Endodermal cell (in vitro differentiated cells): ENCODE data around the gene HTR1D. TPM values are rescaled to one million over a fixed set of nuclear protein-coding genes. Genes with fewer than 3 reads are reported as not detected.

ENCODE experiments used
- DNase-seq: peaks from one replicate; pipeline ENCODE4 v3.0.0-alpha.2; 2017
- H3K27ac ChIP-seq: 2 replicates; pipeline ENCODE4 v1.5.1; 2013; ENCODE audit warnings: mild to moderate bottlenecking, low read depth, low read length, moderate library complexity
- H3K27me3 ChIP-seq: 2 replicates; pipeline ENCODE4 v1.6.1; 2013; ENCODE audit warnings: mild to moderate bottlenecking, low read length, moderate library complexity; ENCODE audit not compliant: insufficient read depth, control insufficient read depth, poor library complexity, severe bottlenecking
- H3K36me3 ChIP-seq: 2 replicates; pipeline ENCODE4 v1.7.0; 2013; ENCODE audit warnings: mild to moderate bottlenecking, low read length, moderate library complexity; ENCODE audit not compliant: control insufficient read depth, insufficient read depth
- H3K4me1 ChIP-seq: one replicate; pipeline ENCODE4 v1.7.0; 2013; ENCODE audit warnings: low read length; ENCODE audit not compliant: control insufficient read depth, insufficient read depth
- H3K4me3 ChIP-seq: 2 replicates; pipeline ENCODE4 v1.5.1; 2013; ENCODE audit warnings: mild to moderate bottlenecking, low read length, moderate library complexity
- H3K9ac ChIP-seq: 2 replicates; pipeline ENCODE4 v1.6.1; 2013; ENCODE audit warnings: mild to moderate bottlenecking, low read length, moderate library complexity; ENCODE audit not compliant: poor library complexity, severe bottlenecking; ENCODE audit errors: extremely low read depth
- H3K9me3 ChIP-seq: 2 replicates; pipeline ENCODE4 v1.6.1; 2013; ENCODE audit warnings: mild to moderate bottlenecking, low read length, moderate library complexity; ENCODE audit not compliant: control insufficient read depth
- H3K27ac Mint-ChIP-seq: 2 replicates; pipeline ENCODE4 v1.8.0; 2020; ENCODE audit warnings: mixed read lengths
- H3K27me3 Mint-ChIP-seq: 2 replicates; pipeline ENCODE4 v1.8.0; 2021; ENCODE audit warnings: mild to moderate bottlenecking, mixed read lengths; ENCODE audit not compliant: insufficient read depth
- H3K36me3 Mint-ChIP-seq: 2 replicates; pipeline ENCODE4 v1.8.0; 2020; ENCODE audit warnings: low read depth, mixed read lengths
- H3K4me1 Mint-ChIP-seq: 2 replicates; pipeline ENCODE4 v1.8.0; 2020; ENCODE audit warnings: mixed read lengths
- H3K4me3 Mint-ChIP-seq: 2 replicates; pipeline ENCODE4 v1.8.0; 2020; ENCODE audit warnings: mild to moderate bottlenecking, moderate library complexity, mixed read lengths
- H3K9me3 Mint-ChIP-seq: 2 replicates; pipeline ENCODE4 v1.8.0; 2020; ENCODE audit warnings: mild to moderate bottlenecking, mixed read lengths
- CTCF ChIP-seq: fragments of 200-600 bp; sonication (generic); conservative IDR thresholded peaks from 2 replicates; pipeline ENCODE4 v1.5.0; 2021; ENCODE audit warnings: antibody characterized with exemption, mild to moderate bottlenecking
- WGBS, 2 experiments: methylation state at CpG; one replicate each; pipeline versions ENCODE4 v1.1.5 to v1.1.7; 2013; ENCODE audit warnings: missing lambda C conversion rate in 2 of 2, mixed read lengths in 1 of 2; ENCODE audit not compliant: insufficient coverage in 1 of 2, insufficient read length in 1 of 2; 5-methylcytosine and 5-hydroxymethylcytosine counted together
- total RNA-seq, 2 donors: library from RNA; stranded (reverse); fragmentation: NEBNext Ultra II Directional in 1 of 2; extraction: Animal tissue kit (Norgen Biotek cat#: 25700) in 1 of 2; gene quantifications; 2 replicates in 1 of 2; 3 replicates in 1 of 2; pipeline ENCODE4 v1.2.1, GENCODE V29; 2021

The HTR1D gene
- total RNA-seq, 2 donors from 2014 or later = 2.9 to 4.1 TPM

GRCh38 chr1:23242414-23242813, 25.1 kb upstream of the HTR1D start:
- H3K36me3 ChIP-seq = no peaks in the 10 kb centered on the region
- no peaks in the 10 kb centered on the region for H3K27me3 ChIP-seq
- peaks cover 9% of the 10 kb centered on the region for H3K9me3 Mint-ChIP-seq
- no peak for TF ChIP-seq CTCF
- peaks cover 13% of the 10 kb centered on the region for H3K4me1 Mint-ChIP-seq
- no peak overlapping the region for H3K4me3 Mint-ChIP-seq
- no peak for DNase-seq
- H3K9me3 ChIP-seq = peaks cover 11% of the 10 kb centered on the region
- H3K27me3 Mint-ChIP-seq = no peaks in the 10 kb centered on the region
- no peaks in the 10 kb centered on the region for H3K36me3 Mint-ChIP-seq
- 94 to 100% methylated on average over 5 to 6 of the region's 7 CpGs for WGBS, 2 experiments
- no peak overlapping the region for H3K9ac ChIP-seq
- no peak overlapping the region for H3K4me3 ChIP-seq
- H3K27ac Mint-ChIP-seq = no peak overlapping the region
- peaks cover 1% of the 10 kb centered on the region for H3K4me1 ChIP-seq
- no peak overlapping the region for H3K27ac ChIP-seq

GRCh38 chr1:23239638-23240295, 22.5 kb upstream of the HTR1D start:
- H3K9me3 ChIP-seq = no peaks in the 10 kb centered on the region
- H3K36me3 Mint-ChIP-seq = no peaks in the 10 kb centered on the region
- H3K36me3 ChIP-seq = no peaks in the 10 kb centered on the region
- H3K27ac ChIP-seq = no peak overlapping the region
- no peaks in the 10 kb centered on the region for H3K4me1 ChIP-seq
- H3K9me3 Mint-ChIP-seq = no peaks in the 10 kb centered on the region
- TF ChIP-seq CTCF = no peak
- H3K4me3 Mint-ChIP-seq = no peak overlapping the region
- no peak overlapping the region for H3K4me3 ChIP-seq
- DNase-seq = no peak
- peaks cover 10% of the 10 kb centered on the region for H3K4me1 Mint-ChIP-seq
- H3K27me3 ChIP-seq = no peaks in the 10 kb centered on the region
- no peaks in the 10 kb centered on the region for H3K27me3 Mint-ChIP-seq
- WGBS, 2 experiments = 91% methylated on average over 5 of the region's 5 CpGs; no CpG with 5 or more reads in 1 of the 2 experiments
- no peak overlapping the region for H3K9ac ChIP-seq
- no peak overlapping the region for H3K27ac Mint-ChIP-seq

GRCh38 chr1:23238565-23238964, 21.3 kb upstream of the HTR1D start:
- Histone ChIP-seq H3K27me3 (no peaks in the 10 kb centered on the region), H3K27ac (no peak overlapping the region), H3K4me1 (no peaks in the 10 kb centered on the region), H3K36me3 (no peaks in the 10 kb centered on the region), H3K4me3 (no peak overlapping the region), H3K9me3 (no peaks in the 10 kb centered on the region), H3K9ac (no peak overlapping the region)
- Mint-ChIP-seq H3K4me1 (peaks cover 5% of the 10 kb centered on the region), H3K27me3 (no peaks in the 10 kb centered on the region), H3K9me3 (no peaks in the 10 kb centered on the region), H3K4me3 (no peak overlapping the region), H3K36me3 (no peaks in the 10 kb centered on the region), H3K27ac (no peak overlapping the region)
- TF ChIP-seq CTCF = no peak
- WGBS, 2 experiments = 97 to 100% methylated on average over 2 of the region's 2 CpGs
- DNase-seq = no peak
